Neural cell (in vitro differentiated cells): ENCODE data around the gene NKAIN2. TPM values are rescaled to one million over a fixed set of nuclear protein-coding genes. Genes with fewer than 3 reads are reported as not detected.

ENCODE experiments used
- H2AFZ ChIP-seq: fragments of 200-600, 300-800 bp; sonication (generic), shearing (Covaris generic); 2 replicates; pipeline ENCODE4 v1.6.0; 2014; ENCODE audit warnings: low read depth, mild to moderate bottlenecking, antibody characterized with exemption, low read length, moderate library complexity
- H3F3A ChIP-seq: fragments of 200-600 bp; shearing (Covaris generic); 2 replicates; pipeline ENCODE4 v1.6.1; 2016; ENCODE audit warnings: mild to moderate bottlenecking, moderate library complexity, mixed read lengths, antibody characterized with exemption, low read length; ENCODE audit not compliant: insufficient read depth, poor library complexity, severe bottlenecking
- H3K27ac ChIP-seq: fragments of 200-600, 300-800 bp; sonication (generic), shearing (Covaris generic); 2 replicates; pipeline ENCODE4 v1.5.1; 2014; ENCODE audit warnings: mild to moderate bottlenecking, low read length, moderate library complexity
- H3K27me3 ChIP-seq: fragments of 300-800, 200-600 bp; sonication (generic), shearing (Covaris generic); 2 replicates; pipeline ENCODE4 v1.6.0; 2014; ENCODE audit warnings: mild to moderate bottlenecking, low read depth, low read length, moderate library complexity; ENCODE audit not compliant: insufficient read depth
- H3K36me3 ChIP-seq: fragments of 300-800, 200-600 bp; sonication (generic), shearing (Covaris generic); 2 replicates; pipeline ENCODE4 v1.5.1; 2014; ENCODE audit warnings: mild to moderate bottlenecking, antibody characterized with exemption, low read length, moderate library complexity; ENCODE audit not compliant: insufficient read depth
- H3K4me2 ChIP-seq: fragments of 300-800, 200-600 bp; sonication (generic), shearing (Covaris generic); 2 replicates; pipeline ENCODE4 v1.6.0; 2014; ENCODE audit warnings: mild to moderate bottlenecking, low read length
- H3K4me3 ChIP-seq: fragments of 300-800, 200-600 bp; sonication (generic), shearing (Covaris generic); 2 replicates; pipeline ENCODE4 v1.5.1; 2014; ENCODE audit warnings: mild to moderate bottlenecking, low read length, moderate library complexity
- H3K79me2 ChIP-seq: fragments of 200-600 bp; shearing (Covaris generic); replicated peaks from 2 replicates; pipeline ENCODE4 v1.6.0; 2014; ENCODE audit warnings: mild to moderate bottlenecking, low read length, moderate library complexity; ENCODE audit not compliant: insufficient read depth
- H3K9ac ChIP-seq: fragments of 300-800, 200-600 bp; sonication (generic), shearing (Covaris generic); 2 replicates; pipeline ENCODE4 v1.6.1; 2016; ENCODE audit warnings: mild to moderate bottlenecking, low read length, mixed read lengths
- H3K9me2 ChIP-seq: fragments of 200-600 bp; shearing (Covaris generic); 2 replicates; pipeline ENCODE4 v1.6.1; 2016; ENCODE audit warnings: mild to moderate bottlenecking, low read length, mixed read lengths; ENCODE audit not compliant: insufficient read depth
- H3K9me3 ChIP-seq: fragments of 200-600, 300-800 bp; sonication (generic), shearing (Covaris generic); 2 replicates; pipeline ENCODE4 v1.6.1; 2016; ENCODE audit warnings: mild to moderate bottlenecking, mixed run types, low read length, moderate library complexity, mixed read lengths
- H4K20me1 ChIP-seq: fragments of 200-600 bp; shearing (Covaris generic); 2 replicates; pipeline ENCODE4 v1.6.1; 2016; ENCODE audit warnings: mild to moderate bottlenecking, mixed run types; ENCODE audit not compliant: insufficient read depth
- CTCF ChIP-seq: fragments of 450-650 bp; IDR thresholded peaks from 2 replicates; pipeline ENCODE4 v1.5.1; 2014; ENCODE audit warnings: antibody characterized with exemption, mild to moderate bottlenecking, moderate library complexity; ENCODE audit not compliant: poor library complexity, severe bottlenecking
- EP300 ChIP-seq: fragments of 450-650 bp; conservative IDR thresholded peaks from 2 replicates; pipeline ENCODE4 v1.6.1; 2014; ENCODE audit warnings: antibody characterized with exemption, mild to moderate bottlenecking, moderate library complexity; ENCODE audit not compliant: poor library complexity, severe bottlenecking
- EZH2 ChIP-seq: fragments of 200-600, 300-800 bp; shearing (Covaris generic), sonication (generic); IDR thresholded peaks from 2 replicates; pipeline ENCODE4 v1.6.1; 2014; ENCODE audit warnings: antibody characterized with exemption, low read length, borderline replicate concordance, mild to moderate bottlenecking; ENCODE audit not compliant: insufficient read depth, poor library complexity, severe bottlenecking
- MXI1 ChIP-seq: fragments of 450-650 bp; conservative IDR thresholded peaks from 2 replicates; pipeline ENCODE4 v1.6.1; 2014; ENCODE audit warnings: antibody characterized with exemption, mild to moderate bottlenecking; ENCODE audit not compliant: poor library complexity, severe bottlenecking
- POLR2AphosphoS5 ChIP-seq: IDR thresholded peaks from 2 replicates; pipeline ENCODE4 v1.6.1; 2012
- RAD21 ChIP-seq: fragments of 450-650 bp; conservative IDR thresholded peaks from 2 replicates; pipeline ENCODE4 v1.6.1; 2014; ENCODE audit warnings: antibody characterized with exemption, mild to moderate bottlenecking, moderate library complexity
- REST ChIP-seq: IDR thresholded peaks from 2 replicates; pipeline ENCODE4 v1.6.1; 2012; ENCODE audit warnings: borderline replicate concordance
- SMC3 ChIP-seq: fragments of 450-650 bp; conservative IDR thresholded peaks from 2 replicates; pipeline ENCODE4 v1.6.1; 2014; ENCODE audit warnings: antibody characterized with exemption, mild to moderate bottlenecking, moderate library complexity; ENCODE audit not compliant: poor library complexity
- TAF1 ChIP-seq: IDR thresholded peaks from 2 replicates; pipeline ENCODE4 v1.6.1; 2012; ENCODE audit warnings: low read depth
- polyA plus RNA-seq: library from polyadenylated mRNA; depleted of rRNA; stranded (reverse); fragments of >200 nt; gene quantifications from 2 replicates; pipeline ENCODE4 v1.2.3, GENCODE V29; 2014

NKAIN2 gene
- polyA plus RNA-seq, 1 donor from 2014 or later = 23.2 TPM

- Histone ChIP-seq H3K4me2 (no peak overlapping the region), H3F3A (no peaks in the 10 kb centered on the region), H3K79me2 (no peaks in the 10 kb centered on the region), H3K4me3 (no peak overlapping the region), H2AFZ (no peak overlapping the region), H4K20me1 (no peaks in the 10 kb centered on the region), H3K9me3 (no peaks in the 10 kb centered on the region), H3K27me3 (no peaks in the 10 kb centered on the region), H3K36me3 (no peaks in the 10 kb centered on the region), H3K27ac (no peak overlapping the region), H3K9me2 (no peaks in the 10 kb centered on the region), H3K9ac (no peak overlapping the region)
- TF ChIP-seq EP300 (no peak), POLR2AphosphoS5 (no peak), SMC3 (no peak), REST (no peak), EZH2 (no peak), CTCF (no peak), MXI1 (no peak), TAF1 (no peak), RAD21 (no peak)
These were observed 237.0 kb downstream of the NKAIN2 start for GRCh38 chr6:124040655-124041054.

GRCh38 chr6:124052120-124052519, 248.5 kb downstream of the NKAIN2 start:
- Histone ChIP-seq H3K4me3 (no peak overlapping the region), H3K36me3 (no peaks in the 10 kb centered on the region), H3K79me2 (no peaks in the 10 kb centered on the region), H3K4me2 (no peak overlapping the region), H3K9me2 (no peaks in the 10 kb centered on the region), H3K27me3 (no peaks in the 10 kb centered on the region), H3K9me3 (no peaks in the 10 kb centered on the region), H4K20me1 (no peaks in the 10 kb centered on the region), H3K9ac (no peak overlapping the region), H3F3A (no peaks in the 10 kb centered on the region), H2AFZ (no peak overlapping the region), H3K27ac (no peak overlapping the region)
- no peak for TF ChIP-seq POLR2AphosphoS5
- no peak for TF ChIP-seq TAF1
- no peak for TF ChIP-seq SMC3
- no peak for TF ChIP-seq EP300
- no peak for TF ChIP-seq RAD21
- TF ChIP-seq CTCF = no peak
- no peak for TF ChIP-seq EZH2
- TF ChIP-seq REST = no peak
- TF ChIP-seq MXI1 = no peak
